Left lung (tissue), 10 donors: ENCODE measurements around the gene CAMK2A. TPM values are rescaled to one million over a fixed set of nuclear protein-coding genes. Genes with fewer than 3 reads are reported as not detected.

Source experiments
- ATAC-seq: fragments of 200-7000 bp; cut with Tn5 transposase; one replicate; pipeline ENCODE4 v1.9.1; 2020; ENCODE audit warnings: moderate library complexity
- DNase-seq, 4 donors: peaks; one replicate each; pipeline ENCODE4 v3.0.0-alpha.2; 2013 to 2020
- H3K27ac ChIP-seq, 2 donors: fragments of 200-600 bp; sonication (generic) in 1 of 2; one replicate each; pipeline versions ENCODE4 v1.5.0 to v1.8.0; 2020 to 2021
- H3K27me3 ChIP-seq, 2 donors: fragments of 200-600 bp; sonication (generic) in 1 of 2; one replicate each; pipeline versions ENCODE4 v1.5.0 to v1.8.0; 2020 to 2021
- H3K36me3 ChIP-seq, 2 donors: fragments of 200-600 bp; sonication (generic) in 1 of 2; one replicate each; pipeline versions ENCODE4 v1.5.0 to v1.8.0; 2020 to 2021
- H3K4me1 ChIP-seq, 2 donors: fragments of 200-600 bp; one replicate each; pipeline ENCODE4 v1.8.0; 2021
- H3K4me3 ChIP-seq, 2 donors: fragments of 200-600 bp; sonication (generic) in 1 of 2; one replicate each; pipeline versions ENCODE4 v1.5.0 to v1.8.0; 2020 to 2021; ENCODE audit warnings: mild to moderate bottlenecking in 1 of 2
- H3K9me3 ChIP-seq, 2 donors: fragments of 200-600 bp; sonication (generic) in 1 of 2; one replicate each; pipeline versions ENCODE4 v1.5.0 to v1.8.0; 2020 to 2021
- CTCF ChIP-seq, 2 donors: fragments of 200-600 bp; sonication (generic) in 1 of 2; IDR thresholded peaks; one replicate each; pipeline versions ENCODE4 v1.5.0 to v1.8.0; 2021; ENCODE audit warnings: antibody characterized with exemption in 2 of 2
- intact Hi-C, 2 donors: fragments of 100-400 bp; cut with DNase I; formaldehyde crosslinking; loops; one replicate each; pipeline versions ENCODE4 v1.11.2 to v1.14.2; 2022
- polyA plus RNA-seq, 6 donors: library from polyadenylated mRNA; unstranded; fragments of 120-200 nt; gene quantifications; one replicate each; pipeline ENCODE4 v1.2.1, GENCODE V29; 2013; ENCODE audit not compliant: insufficient read length in 6 of 6
- total RNA-seq, 2 donors: library from RNA; stranded (reverse); fragmentation: NEBNext Ultra II Directional; extraction: Animal tissue kit (Norgen Biotek cat#: 25700); gene quantifications; one replicate each; pipeline ENCODE4 v1.2.1, GENCODE V29; 2021
- donor health status: DM: no; HTN: yes; CAD: no.
- donor health status: DM: no; HTN: no; CAD: no.

CAMK2A gene
- total and polyA plus RNA-seq, 8 donors: 0.64 to 5.8 (median 4.7) TPM

- DNase-seq: no peak
- H3K27ac ChIP-seq: peak overlapping the region in 1 of 2 donors; percentile 69
- no peak for TF ChIP-seq CTCF (IDR thresholded peaks at IDR 0.05)
- H3K9me3 ChIP-seq: no peaks in the 10 kb centered on the region
- H3K27me3 ChIP-seq: peaks cover 11 to 50% of the 10 kb centered on the region in 2 donors
- intact Hi-C loops: no loop called here
- no peak overlapping the region for H3K4me3 ChIP-seq
- H3K36me3 ChIP-seq: no peaks in the 10 kb centered on the region
- H3K4me1 ChIP-seq: peaks cover 5 to 13% of the 10 kb centered on the region in 2 donors
- no peak for ATAC-seq
Observed at GRCh38 chr5:150305095-150305494, 15.5 kb upstream of the CAMK2A start.

GRCh38 chr5:150304481-150305081 lies 15.0 kb upstream of the CAMK2A start:
- H3K9me3 ChIP-seq: no peaks in the 10 kb centered on the region
- H3K4me3 ChIP-seq: no peak overlapping the region
- peak overlapping the region in 1 of 2 donors; percentile 69 for H3K27ac ChIP-seq
- TF ChIP-seq CTCF (IDR thresholded peaks at IDR 0.05): no peak
- ATAC-seq (no peak), DNase-seq (no peak)
- intact Hi-C loops: no loop called here
- H3K27me3 ChIP-seq: peaks cover 11 to 50% of the 10 kb centered on the region in 2 donors
- no peaks in the 10 kb centered on the region for H3K36me3 ChIP-seq
- H3K4me1 ChIP-seq: peaks cover 9 to 13% of the 10 kb centered on the region in 2 donors

- Histone ChIP-seq H3K4me1 (peaks cover 12 to 13% of the 10 kb centered on the region in 2 donors), H3K4me3 (no peak overlapping the region), H3K27ac (peak overlapping the region in 1 of 2 donors; percentile 69), H3K27me3 (peaks cover 11 to 50% of the 10 kb centered on the region in 2 donors), H3K9me3 (no peaks in the 10 kb centered on the region), H3K36me3 (no peaks in the 10 kb centered on the region)
- ATAC-seq (peak; percentile 8), DNase-seq (peak in 2 of 4 donors; percentile 97 to 99)
- TF ChIP-seq CTCF (IDR thresholded peaks at IDR 0.05): no peak
- intact Hi-C loops: no loop called here
Observed at GRCh38 chr5:150303660-150304386, 14.2 kb upstream of the CAMK2A start.

GRCh38 chr5:150303070-150303615 lies 13.6 kb upstream of the CAMK2A start:
- DNase-seq (peak in 1 of 4 donors; percentile 75), ATAC-seq (no peak)
- intact Hi-C loops: no loop called here
- Histone ChIP-seq H3K36me3 (no peaks in the 10 kb centered on the region), H3K9me3 (no peaks in the 10 kb centered on the region), H3K27me3 (peaks cover 11 to 50% of the 10 kb centered on the region in 2 donors), H3K4me3 (peak overlapping the region in 1 of 2 donors; percentile 32), H3K27ac (peak overlapping the region; percentile 28 to 63), H3K4me1 (peaks cover 12 to 17% of the 10 kb centered on the region in 2 donors)
- no peak for TF ChIP-seq CTCF (IDR thresholded peaks at IDR 0.05)
